NCI-H510A treated with DMSO at 0.1 percent for 48 hours (cell line): ENCODE results near the gene HADHB.
"Not testable (repeated sequence)": the region's sequence is repeated elsewhere in the genome, so short reads cannot be mapped to it uniquely, and the experiment has no call there.

Experiments used
- DNase-seq: peaks from one replicate; lab custom pipeline; 2025; lab: John Stamatoyannopoulos, UW

Gene HADHB

DNA sequence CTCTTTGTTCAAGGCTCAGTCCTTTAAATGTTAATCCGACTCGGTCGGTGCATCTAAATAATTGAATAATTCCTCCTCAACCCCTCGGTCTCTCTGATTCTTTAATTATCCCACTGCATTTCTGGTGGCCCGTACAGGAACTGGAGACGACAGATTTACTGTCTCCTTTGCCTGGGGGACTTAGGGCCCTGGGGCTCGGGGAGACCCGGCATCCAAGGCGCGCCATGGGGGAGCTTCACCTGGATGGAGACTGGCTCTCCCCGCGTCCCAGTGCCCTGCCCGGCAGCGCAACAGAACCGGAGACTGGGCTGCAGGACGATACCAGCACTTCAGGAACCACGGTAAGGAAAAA lies 53.5 kb downstream of the HADHB start:
- DNase-seq: no peak

DNA sequence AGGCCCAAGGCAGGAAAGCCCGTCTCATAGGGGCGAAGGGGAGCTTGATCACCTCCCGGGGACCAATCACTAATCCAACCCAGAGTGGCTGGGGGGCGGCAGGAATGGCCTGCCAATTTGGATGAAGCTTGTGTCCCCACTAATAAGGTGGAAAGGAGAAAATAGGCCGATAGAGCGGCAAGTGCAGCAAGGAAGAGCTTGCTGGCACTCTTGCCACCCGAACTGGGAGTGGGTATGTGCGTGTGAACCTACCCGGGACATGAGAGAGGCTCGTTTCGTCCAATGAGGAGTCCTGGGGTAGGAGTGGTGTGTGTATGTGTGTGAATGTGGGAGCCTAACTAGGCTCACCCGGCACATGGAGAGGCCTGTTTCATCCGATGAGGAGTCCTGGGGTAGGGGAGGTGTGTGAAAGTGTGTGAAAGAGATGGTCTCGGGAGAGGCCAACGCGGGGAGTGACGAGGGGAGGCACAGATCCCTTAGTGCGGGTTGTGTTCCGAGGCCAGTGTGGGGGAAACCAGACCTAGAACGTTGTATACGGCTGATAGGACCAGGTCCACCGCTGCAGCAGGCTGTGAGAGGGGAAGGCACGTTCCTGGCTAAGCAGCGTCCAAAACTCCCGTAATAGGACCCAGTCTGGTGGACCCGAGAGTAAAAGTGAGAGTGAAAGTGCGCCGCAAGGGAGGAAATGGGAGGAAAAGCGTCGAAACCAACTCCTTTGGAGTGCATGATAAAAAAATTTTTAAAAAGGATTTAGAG lies 54.1 kb downstream of the HADHB start:
- DNase-seq: no peak

DNA sequence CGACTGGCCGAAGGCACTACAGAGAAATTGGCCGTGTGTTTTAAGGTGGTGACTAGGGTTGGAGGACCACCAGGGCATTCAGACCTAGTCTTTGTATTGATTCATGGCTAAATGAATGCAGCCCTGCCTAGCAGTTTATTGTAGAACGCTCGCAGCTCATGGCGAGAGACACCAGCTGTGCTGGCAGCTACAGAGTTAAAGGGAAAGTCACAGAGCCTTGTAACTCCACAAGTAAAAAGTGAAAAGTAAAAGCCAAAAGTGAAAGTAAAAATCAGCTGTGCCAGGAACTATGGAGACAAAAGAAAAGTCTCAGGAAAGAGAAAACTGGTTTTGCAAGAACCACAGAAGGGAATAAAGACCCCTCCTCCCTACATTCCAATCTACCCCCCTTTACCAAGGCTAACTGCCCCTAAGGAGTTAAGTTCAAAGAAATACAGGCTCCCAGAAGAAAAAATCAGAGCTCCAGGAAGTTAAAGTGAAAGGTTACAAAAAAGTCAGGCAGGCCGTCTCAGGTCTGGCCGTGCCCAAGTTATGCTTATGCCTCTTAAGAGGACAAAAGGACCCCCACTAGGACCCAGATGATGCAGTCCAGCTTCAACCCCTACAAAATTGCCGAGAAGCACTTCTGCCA lies 54.8 kb downstream of the HADHB start:
- DNase-seq: peak; percentile 7

- no peak for DNase-seq
Measured at GRCh38 chr2:26300234-26300925, 55.6 kb downstream of the HADHB start.

- no peak for DNase-seq
Measured at GRCh38 chr2:26302846-26303245, 58.1 kb downstream of the HADHB start.

DNA sequence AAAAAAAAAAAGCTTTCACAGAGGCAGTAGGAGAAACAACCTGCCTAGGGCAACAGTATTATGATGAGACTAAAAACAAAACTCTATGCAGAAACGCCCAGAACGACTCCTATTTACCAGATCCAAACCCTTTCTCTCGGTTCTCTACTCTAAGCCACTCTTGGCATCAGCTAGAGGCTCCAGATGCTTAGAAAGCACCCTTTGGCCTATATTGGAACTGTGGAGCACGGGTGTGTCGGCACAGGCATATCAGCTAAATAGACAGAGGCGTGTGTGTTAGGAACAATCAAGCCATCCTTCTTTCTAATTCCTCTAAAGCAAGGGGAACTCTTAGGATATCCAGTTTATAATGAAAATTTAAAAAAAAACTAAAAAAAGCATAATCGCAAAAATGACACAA lies 60.4 kb downstream of the HADHB start:
- DNase-seq: not testable (repeated sequence)

DNA sequence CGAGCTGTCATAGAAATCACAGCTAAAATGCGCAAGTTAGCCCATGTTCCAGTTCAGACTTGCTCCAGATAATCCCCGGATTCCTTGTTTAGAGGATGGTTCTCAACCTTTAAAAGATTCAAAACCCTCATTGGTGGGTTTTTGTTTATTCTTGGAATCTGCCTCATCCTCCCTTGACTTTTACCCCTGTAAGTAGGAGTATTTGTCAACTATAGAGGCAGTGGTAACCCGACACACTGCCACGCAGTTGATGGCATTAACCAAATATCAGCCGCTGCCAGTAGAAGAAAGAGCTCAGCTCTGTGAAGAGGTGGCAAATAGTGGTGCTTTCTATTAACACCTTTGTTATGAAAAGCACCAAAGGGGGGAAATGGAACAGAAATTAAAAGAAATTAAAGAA lies 60.8 kb downstream of the HADHB start:
- DNase-seq: no peak

GRCh38 chr2:26309921-26310320 lies 65.2 kb downstream of the HADHB start:
- DNase-seq: no peak

- DNase-seq: no peak
Measured at GRCh38 chr2:26312471-26312870, 67.7 kb downstream of the HADHB start.

GRCh38 chr2:26313446-26313845 lies 68.7 kb downstream of the HADHB start:
- DNase-seq: no peak

DNA sequence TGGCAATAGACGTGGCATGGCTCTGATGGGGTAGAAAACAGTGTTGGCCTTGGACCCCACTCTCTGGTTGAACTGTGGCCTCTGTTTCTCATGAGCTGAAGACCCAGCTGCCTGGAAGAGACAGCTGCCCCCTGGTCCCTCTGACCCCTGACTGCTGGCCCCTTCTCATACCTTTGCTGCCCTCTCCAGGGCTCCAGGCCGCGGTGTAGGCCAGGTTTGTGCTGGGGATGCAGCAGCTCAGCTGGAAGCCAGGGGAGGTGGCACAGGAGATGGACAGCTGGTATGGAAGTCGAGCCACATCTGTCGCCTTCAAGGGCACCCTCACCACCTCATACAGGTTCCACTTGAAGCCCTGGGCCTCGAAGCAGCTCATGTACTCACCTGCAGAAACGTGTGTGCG lies 69.5 kb downstream of the HADHB start:
- DNase-seq: no peak

DNA sequence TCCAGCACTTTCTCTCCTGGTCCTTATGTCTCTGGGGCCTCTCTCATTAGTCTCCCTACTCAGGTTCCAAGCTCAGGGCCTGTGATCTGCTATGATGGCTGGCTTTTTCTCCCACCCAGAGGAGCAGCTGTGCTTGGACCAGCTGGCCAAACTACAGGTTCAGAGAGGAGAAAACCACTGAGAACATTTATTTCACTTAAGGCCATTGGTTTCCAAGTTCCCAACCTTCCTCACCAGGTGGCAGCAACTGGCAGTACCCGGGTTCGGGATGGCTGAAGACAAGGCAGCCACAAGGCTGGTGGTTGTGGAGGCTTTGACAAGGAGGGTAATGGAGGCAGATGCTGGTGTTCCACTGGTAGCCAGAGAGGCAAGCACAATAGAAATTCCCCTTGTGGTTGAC lies 71.3 kb downstream of the HADHB start:
- DNase-seq: peak; percentile 9

- DNase-seq: no peak
Measured at GRCh38 chr2:26316845-26317244, 72.1 kb downstream of the HADHB start.

DNA sequence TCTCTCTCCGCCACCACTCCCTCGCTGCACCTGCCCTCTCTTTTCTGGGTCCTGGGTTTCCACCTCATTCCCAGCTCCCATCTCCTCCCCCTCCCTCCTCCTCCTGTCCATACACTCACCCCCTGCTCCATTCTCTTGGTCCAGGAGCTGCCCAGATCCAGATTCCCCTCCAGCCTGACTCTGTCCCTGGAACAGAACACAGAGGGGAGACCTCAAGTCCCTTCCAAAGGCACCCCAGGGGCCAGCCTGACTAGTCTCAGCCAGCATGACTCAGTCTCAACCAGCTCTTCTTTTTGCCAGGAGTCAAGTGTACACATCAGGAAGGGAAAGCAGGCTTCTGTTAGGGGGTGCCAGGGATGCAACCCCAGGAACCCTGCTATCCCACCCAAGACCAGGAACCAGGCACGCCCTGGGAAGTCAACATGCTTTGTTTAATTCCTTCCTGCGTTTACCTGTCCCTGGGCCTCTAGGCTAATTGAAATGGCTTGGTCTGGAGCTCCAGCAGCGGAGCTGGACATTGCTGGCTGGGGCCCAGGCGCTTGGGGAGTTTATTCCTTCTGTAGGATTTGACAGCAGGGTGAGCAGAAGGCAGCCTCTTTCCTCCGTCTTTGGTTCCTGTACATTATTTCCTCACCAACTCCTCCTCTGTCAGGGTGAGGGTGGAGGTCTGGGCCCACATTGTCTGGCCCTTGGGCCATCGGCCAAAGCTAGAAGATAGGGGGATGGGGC lies 72.8 kb downstream of the HADHB start:
- no peak for DNase-seq

DNA sequence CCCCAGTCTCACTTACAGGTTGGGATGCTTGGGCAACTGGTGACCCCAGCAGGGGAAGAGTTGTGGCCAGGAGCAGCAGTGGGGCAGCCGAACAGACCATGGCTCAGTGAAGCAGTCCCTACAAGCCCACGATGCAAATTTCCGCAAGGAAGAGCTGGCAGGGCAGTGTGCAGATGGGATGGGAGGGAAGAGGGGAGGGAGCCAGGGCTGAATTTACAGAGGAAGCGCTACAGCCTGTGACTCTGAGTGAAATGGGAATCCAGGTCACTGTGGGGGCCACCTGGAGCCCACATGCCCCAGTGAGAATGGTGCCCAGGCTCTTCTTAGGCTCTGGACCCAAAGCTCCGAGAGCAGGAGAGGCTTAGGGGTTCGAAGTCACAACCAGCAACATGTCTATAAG lies 74.2 kb downstream of the HADHB start:
- DNase-seq: no peak

GRCh38 chr2:26324479-26324878 lies 79.7 kb downstream of the HADHB start:
- DNase-seq: not testable (repeated sequence)

- DNase-seq: no peak
Measured at GRCh38 chr2:26324903-26325302, 80.2 kb downstream of the HADHB start.

DNA sequence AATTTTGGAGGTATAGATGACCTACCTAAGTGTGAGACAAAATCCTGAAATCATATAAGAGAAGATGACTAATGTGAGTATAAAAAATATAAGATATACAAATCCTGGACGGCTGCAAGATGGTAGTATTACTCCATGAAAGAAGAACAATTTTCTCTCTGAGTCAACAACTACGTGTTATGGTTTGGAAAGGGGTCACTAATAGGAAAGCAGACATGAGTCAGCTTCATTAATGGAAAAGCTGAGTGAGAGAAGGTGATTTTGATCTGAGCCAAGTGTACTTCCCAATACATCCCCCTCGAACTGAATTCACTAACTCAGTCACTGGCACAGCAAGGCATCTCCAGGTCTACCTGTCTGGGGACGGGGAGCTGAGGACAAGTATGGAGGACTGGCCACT lies 81.1 kb downstream of the HADHB start:
- DNase-seq: no peak

- no peak for DNase-seq
Measured at GRCh38 chr2:26326514-26326913, 81.8 kb downstream of the HADHB start.

GRCh38 chr2:26327291-26328272 lies 82.8 kb downstream of the HADHB start:
- no peak for DNase-seq

DNA sequence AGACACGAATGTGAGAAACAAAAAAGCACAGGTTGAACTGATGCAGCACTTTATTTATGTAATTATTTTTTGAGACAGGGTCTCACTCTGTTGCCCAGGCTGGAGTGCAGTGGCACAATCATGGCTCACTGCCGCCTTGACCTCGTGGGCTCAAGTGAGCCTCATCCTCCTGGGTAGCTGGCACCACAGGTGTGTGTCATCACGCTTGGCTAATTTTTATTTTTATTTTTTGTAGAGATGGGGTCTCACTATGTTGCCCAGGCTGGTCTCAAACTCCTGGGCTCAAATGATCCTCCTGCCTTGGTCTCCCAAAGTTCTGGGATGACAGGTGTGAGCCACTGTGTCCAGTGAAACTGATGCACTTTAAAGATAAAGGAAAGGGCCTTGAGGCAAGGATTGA lies 84.3 kb downstream of the HADHB start:
- DNase-seq: not testable (repeated sequence)
